Measurements from ENCODE around the gene SETD4.

DNA sequence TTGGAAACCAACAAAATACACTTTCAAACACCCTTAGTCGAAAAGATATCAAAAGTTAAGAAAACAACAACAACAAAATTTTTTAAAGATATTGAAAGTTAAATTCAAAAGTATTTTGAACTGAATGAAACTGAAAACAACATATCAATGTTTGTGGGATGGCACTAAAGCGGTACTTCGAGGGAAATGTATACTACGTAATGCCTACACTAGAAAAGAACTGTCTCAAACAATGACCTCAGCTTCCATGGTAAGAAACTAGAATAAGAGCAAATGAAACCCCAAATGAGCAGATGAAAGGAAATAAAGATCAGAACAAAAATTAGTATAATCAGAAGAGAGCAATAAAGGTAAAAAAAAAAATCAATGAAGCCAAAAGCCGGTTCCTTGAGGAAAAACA lies 15.6 kb upstream of the SETD4 start:
- TF ChIP-seq ZBTB33 (IDR thresholded peaks at IDR 0.05; ENCODE audit: extremely low read depth, insufficient replicate concordance, low read length) (no peak), CTCF (IDR thresholded peaks at IDR 0.05 in 2 of 3, conservative IDR thresholded peaks at IDR 0.05 in 1 of 3; ENCODE audit: borderline replicate concordance in 1 of 3, insufficient read depth in 1 of 3, low read depth in 2 of 3, low read length in 2 of 3) (no peak), POLR2AphosphoS5 (IDR thresholded peaks at IDR 0.05; ENCODE audit: low read depth, low read length) (no peak), EZH2 (IDR thresholded peaks at IDR 0.05) (no peak), EZH2phosphoT487 (IDR thresholded peaks at IDR 0.05; ENCODE audit: borderline replicate concordance) (no peak)
